DLD1 (cell line): ENCODE data around the gene MSI1.

ENCODE experiments used
- in situ Hi-C: cut with HindIII; loops from 2 replicates; pipeline ENCODE4 v1.10.0; 2017; ENCODE audit warnings: low sequenced_read_pairs

Gene MSI1

DNA sequence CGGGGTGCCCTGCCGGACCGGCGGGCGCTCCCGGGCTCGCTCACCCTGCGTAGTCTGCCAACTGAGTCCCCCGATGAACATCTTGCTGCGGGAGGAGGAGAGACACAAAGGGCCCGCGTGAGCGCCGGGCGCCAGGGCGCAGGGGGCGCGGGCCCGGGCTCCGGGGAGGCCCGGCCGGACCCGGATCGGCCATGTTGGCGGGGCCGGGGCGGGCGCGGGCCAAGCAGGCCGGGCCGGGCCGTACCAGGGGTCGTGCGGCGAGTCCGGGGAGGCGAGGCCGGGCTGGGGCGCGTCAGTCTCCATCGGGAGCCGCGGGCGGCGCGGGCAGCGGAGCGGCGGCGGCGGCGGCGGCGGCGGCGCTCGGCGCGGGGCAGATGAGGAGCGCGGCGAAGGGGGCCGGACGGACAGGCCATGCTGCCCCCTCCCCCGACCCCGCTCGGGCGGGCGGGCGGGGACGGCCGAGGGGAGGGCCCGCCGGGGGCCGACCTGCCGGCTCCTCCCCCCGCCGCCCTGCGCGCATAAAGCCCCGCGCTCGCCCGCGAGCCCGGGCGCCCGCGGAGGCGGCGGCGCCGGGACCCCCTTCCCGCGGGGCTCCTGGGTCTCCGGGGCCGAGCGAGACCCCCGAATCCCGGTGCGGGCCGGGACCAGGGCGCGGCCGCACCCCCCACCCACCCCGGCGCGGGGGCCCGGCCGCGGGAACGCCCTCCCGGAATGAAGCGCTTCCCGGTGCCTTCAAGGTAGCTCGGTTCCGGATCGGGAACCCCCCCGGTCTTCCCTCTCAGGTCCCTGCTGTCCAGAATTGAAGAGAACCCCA, at the start of gene MSI1:
TSS of gene MSI1 (minus strand) at position 376 of the 814 bp plus-strand sequence. CDS start at position 303, 73 bp downstream.
- in situ Hi-C loops = no loop called here

GRCh38 chr12:120417917-120418580, 49.1 kb upstream of the MSI1 start:
- in situ Hi-C loops = no loop called here

DNA sequence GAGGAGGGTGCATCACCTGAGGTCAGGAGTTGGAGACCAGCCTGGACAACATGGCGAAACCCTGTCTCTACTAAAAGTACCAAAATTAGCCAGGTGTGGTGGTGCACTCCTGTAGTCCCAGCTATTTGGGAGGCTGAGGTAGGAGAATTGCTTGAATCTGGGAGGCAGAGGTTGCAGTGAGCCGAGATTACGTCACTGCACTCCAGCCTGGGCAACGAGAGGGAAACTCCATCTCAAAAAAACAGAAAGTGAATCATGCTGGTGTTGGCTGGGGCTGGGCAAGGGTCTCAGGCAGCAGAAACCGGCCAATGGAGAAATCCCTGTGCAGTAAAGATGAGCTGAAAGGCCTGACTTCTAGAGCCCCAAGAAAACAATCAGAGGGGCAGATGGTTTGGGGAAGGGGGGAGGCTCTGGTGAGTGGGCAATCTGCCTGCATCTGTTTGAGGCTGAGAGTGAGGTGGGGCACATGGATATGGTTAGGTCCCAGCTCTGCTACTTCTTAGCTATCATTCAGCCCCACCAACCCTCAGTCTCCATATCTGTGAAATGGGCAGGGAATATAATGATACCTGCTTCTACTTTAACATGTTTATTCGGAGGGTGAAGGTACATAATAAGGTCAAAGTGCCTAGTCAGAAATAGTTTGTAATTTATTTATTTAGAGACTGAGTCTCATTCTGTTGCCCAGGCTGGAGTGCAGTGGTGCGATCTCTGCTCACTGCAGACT, 47.7 kb upstream of the MSI1 start:
- in situ Hi-C loops = no loop called here

- in situ Hi-C loops = no loop called here
Observed at GRCh38 chr12:120413901-120414695, 45.1 kb upstream of the MSI1 start.

DNA sequence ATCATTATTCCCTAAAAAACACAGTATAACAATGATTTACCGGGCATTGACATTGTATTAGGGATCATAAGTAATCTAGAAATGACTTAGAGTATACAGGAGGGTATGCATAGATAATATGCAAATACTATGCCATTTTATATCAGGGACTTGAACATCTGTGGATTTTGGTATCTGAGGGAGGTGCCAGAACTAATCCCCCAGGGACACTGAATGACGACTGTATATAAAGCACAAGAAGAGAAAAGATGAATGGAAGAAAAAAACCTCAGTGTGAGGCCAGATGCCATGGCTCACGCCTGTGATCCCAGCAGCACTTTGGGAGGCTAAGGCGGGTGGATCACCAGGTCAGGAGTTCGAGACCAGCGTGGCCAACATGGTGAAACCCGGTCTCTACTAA, 43.5 kb upstream of the MSI1 start:
- in situ Hi-C loops = no loop called here

DNA sequence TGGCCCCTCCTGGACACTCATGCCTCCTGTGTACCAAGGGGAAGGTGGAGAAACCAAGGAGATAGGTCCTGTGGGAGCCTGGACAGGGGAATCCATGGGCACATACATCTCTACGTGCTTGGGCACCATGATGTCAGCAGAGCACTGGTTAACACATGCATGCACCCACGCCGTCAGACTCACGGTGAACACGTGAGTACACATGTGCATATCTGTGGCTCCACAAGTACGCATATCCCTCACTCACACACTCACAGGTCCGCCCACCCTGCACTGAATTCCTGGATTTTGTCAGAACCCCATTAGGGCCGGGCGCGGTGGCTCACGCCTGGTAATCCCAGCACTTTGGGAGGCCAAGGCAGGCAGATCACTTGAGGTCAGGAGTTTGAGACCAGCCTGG, 39.8 kb upstream of the MSI1 start:
- in situ Hi-C loops = no loop called here

GRCh38 chr12:120406553-120406952, 37.6 kb upstream of the MSI1 start:
- in situ Hi-C loops = no loop called here

DNA sequence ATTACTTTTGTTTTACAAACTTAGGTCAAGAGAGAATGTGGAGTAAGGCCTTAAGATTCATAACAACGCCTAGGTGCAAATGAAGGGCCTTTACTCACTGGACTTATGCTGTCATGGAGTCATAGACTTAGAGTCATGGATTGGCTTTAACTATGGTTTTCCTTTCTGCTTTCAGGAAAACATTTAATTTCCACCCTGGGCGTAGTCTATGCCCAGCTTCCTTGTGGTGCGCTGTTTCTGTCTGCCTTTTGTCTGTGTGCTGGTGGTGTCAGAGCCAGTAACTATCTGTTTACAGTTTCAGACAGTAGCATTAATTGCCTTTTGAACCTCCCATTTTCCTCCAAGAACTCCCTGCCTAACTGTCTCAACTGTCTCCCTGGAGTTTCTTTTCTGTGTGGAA, 37.1 kb upstream of the MSI1 start:
- in situ Hi-C loops = no loop called here

DNA sequence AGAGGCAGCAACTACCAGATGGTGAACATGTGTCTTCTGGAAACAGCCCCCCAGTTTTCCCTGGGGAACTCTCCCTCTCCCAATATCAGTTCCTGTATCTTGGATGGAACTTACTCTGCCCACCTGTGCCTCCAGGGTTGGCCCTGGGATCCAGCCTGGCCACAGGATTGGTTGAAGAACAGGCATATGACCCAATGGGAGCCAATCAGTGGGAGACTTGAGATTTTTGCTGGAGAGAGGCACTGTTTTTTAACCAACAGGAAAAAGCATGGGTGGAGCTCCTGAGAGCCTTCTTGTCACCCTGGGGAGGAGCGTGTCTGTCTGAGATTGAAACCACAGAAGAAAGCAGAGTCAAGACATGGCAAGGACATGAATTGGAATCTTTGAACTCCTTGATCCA, 35.3 kb upstream of the MSI1 start:
- in situ Hi-C loops = no loop called here

DNA sequence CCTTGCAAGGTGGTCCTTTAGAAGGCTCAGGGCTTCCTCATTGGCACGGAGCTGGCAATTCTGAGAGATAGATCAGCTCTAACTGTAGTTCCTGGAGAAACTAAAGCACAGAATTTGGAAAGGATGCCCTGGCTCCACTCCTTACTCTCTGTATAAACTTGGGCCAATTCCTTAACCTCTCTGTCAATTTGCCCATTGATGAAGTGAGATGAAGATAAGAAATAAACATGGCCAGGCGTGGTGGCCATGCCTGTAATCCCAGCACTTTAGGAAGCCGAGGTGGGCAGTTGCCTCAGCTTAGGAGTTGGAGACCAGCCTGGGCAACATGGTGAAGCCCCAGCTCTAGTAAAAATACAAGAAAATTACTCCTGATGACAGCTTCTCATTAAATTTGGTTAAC, 34.9 kb upstream of the MSI1 start:
- in situ Hi-C loops = no loop called here

GRCh38 chr12:120402217-120402616, 33.3 kb upstream of the MSI1 start:
- in situ Hi-C loops = no loop called here

DNA sequence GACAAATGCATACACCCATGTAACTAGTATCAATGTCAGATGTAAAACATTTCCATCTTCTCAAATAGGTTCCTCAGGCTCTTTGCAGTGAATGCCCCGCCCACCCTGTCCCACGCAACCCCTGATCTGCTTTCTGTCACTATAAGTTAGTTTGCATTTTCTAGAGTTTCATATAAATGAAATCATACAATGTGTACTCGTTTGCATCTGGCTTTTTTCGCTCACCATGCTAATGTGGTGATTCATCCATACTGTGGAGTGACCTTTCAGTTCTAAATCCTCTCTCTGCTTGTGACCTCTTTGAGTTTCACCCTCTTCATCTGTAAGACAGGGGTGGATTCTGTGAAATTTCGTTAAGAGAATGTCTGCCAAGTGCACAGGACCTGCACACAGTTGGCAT, 30.6 kb upstream of the MSI1 start:
- in situ Hi-C loops = no loop called here

DNA sequence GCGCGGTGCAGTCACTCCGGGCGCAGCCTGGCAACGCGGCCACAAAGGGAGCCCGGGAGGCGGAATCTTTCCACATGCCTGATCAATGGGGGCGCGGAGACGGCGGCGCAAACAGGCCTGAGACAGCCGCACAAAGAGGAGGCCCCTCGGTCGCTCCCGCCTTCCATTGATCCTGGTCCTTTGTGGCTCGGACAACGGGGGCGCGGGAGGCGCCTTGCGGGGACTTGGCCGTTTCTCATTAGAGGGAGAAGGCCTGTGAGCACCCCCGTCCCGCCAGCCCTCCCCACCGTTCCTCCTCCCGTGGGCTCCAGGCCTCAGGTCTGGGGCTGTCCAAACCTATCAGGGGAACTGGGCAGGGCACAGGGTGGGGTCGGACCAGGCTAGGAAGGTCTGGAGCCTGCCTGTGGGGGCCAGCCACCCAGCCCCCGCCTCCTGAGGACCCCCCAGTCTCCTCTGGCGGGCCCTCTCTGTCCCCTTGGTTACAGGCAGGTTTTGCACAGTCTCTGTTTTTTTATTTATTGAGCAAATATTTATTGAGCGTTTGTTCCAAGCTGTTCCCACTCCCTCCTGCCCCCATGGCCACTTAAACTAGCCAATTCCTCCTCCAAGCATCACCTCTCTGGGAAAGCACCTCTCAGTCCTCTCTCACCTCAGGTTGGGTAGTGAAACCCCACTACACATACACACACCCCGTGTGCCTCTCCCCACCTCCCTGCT, 29.0 kb upstream of the MSI1 start:
- in situ Hi-C loops = no loop called here

GRCh38 chr12:120394483-120395367, 25.8 kb upstream of the MSI1 start:
- in situ Hi-C loops = no loop called here

GRCh38 chr12:120390540-120391120, 21.7 kb upstream of the MSI1 start:
- in situ Hi-C loops = no loop called here

- in situ Hi-C loops = no loop called here
Observed at GRCh38 chr12:120388691-120389481, 19.9 kb upstream of the MSI1 start.

DNA sequence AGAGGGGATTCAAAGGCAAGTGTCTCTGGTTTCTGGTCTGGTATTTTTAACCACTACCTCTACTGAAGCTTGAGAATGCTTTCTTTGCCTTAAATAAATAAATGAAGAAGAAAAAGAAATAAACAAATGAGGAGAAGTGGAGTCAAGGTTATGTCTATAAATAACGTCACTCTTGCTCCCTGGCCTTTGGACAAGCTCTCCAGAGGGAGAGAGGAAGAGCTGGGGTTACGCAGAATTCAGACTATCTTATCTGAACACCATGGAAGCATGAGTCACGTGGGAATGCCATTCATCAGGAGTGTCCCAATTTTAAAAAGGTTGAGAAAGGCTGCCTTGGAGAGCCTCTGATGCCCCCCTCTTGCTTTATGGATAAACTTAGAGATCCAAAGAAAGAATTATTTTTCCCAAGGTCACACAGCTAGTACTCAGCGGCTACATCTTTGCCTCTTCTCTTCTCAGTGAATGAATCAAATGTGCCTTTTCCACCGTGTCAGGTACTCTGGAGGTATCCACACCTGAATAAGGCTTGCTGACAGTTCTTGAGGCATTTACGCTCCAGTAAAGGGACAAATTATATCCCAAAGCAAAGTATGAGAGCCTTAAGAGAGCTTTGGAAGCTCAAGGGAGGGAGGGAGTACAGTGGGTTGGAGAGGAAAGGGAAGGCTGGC, 12.9 kb upstream of the MSI1 start:
- in situ Hi-C loops = no loop called here

DNA sequence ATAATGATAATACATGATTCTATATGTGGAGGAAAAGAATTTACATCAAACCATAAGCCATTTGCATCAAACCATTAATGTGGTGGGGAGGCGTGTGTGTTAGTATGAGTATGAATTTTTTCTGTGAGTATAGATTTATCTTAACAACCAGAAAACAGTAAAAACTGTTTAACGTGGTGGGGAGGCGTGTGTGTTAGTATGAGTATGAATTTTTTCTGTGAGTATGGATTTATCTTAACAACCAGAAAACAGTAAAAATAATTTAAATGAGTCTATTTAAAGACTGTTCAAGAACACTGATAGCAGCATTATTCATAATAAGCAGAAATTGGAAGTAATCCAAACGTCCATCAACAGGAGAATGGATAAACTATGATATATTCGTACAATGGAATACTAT, 9.1 kb upstream of the MSI1 start:
- in situ Hi-C loops = no loop called here
